Hindlimb muscle (tissue), 1 donor: Measurements from ENCODE around the gene C9orf50. TPM values are rescaled to one million over a fixed set of nuclear protein-coding genes. Genes with fewer than 3 reads are reported as not detected.
A peak's percentile ranks its signal among the peaks of the same experiment; 100 is the strongest.
"Not testable (repeated sequence)": the region's sequence is repeated elsewhere in the genome, so short reads cannot be mapped to it uniquely, and the experiment has no call there.

Source experiments
- DNase-seq: peaks from one replicate; pipeline ENCODE4 v3.0.0-alpha.2; 2013
- polyA plus RNA-seq: library from polyadenylated mRNA; unstranded; fragments of 120-200 nt; gene quantifications from one replicate; pipeline ENCODE4 v1.2.1, GENCODE V29; 2013; ENCODE audit not compliant: insufficient read length

The C9orf50 gene
- polyA plus RNA-seq = 0.26 TPM

GRCh38 chr9:129620669-129621295 is at the start of gene C9orf50:
TSS of gene C9orf50 (minus strand) at chr9:129621101. CDS start at chr9:129620574, 527 bp downstream.
- DNase-seq = no peak

GRCh38 chr9:129669946-129670345 is 49.0 kb upstream of the C9orf50 start:
- DNase-seq = no peak

GRCh38 chr9:129669141-129669718 is 48.3 kb upstream of the C9orf50 start:
- DNase-seq = no peak

GRCh38 chr9:129667850-129668249 is 46.9 kb upstream of the C9orf50 start:
- DNase-seq = no peak

GRCh38 chr9:129667378-129667777 is 46.5 kb upstream of the C9orf50 start:
- DNase-seq = no peak

- DNase-seq = no peak
Observed at GRCh38 chr9:129666575-129666974, 45.7 kb upstream of the C9orf50 start.

- no peak for DNase-seq
Observed at GRCh38 chr9:129665814-129666520, 45.1 kb upstream of the C9orf50 start.

GRCh38 chr9:129665389-129665775 is 44.5 kb upstream of the C9orf50 start, which contains the start of gene PRRX2:
TSS of gene PRRX2 (plus strand) at chr9:129665647. CDS start at chr9:129665868, 221 bp downstream.
- DNase-seq = peak; percentile 77

- DNase-seq = no peak
Observed at GRCh38 chr9:129664746-129665388, 44.0 kb upstream of the C9orf50 start.

GRCh38 chr9:129662239-129662638 is 41.3 kb upstream of the C9orf50 start:
- DNase-seq = not testable (repeated sequence)

GRCh38 chr9:129661029-129661428 is 40.1 kb upstream of the C9orf50 start:
- no peak for DNase-seq

- DNase-seq = no peak
Observed at GRCh38 chr9:129656795-129657390, 36.0 kb upstream of the C9orf50 start.

GRCh38 chr9:129655696-129656095 is 34.8 kb upstream of the C9orf50 start:
- no peak for DNase-seq

GRCh38 chr9:129655154-129655553 is 34.3 kb upstream of the C9orf50 start:
- no peak for DNase-seq

- DNase-seq = no peak
Observed at GRCh38 chr9:129654554-129655040, 33.7 kb upstream of the C9orf50 start.

GRCh38 chr9:129653823-129654553 is 33.1 kb upstream of the C9orf50 start:
- DNase-seq = no peak

GRCh38 chr9:129650680-129651235 is 29.9 kb upstream of the C9orf50 start:
- DNase-seq = no peak

GRCh38 chr9:129649726-129650679 is 29.1 kb upstream of the C9orf50 start:
- no peak for DNase-seq

GRCh38 chr9:129648764-129649115 is 27.8 kb upstream of the C9orf50 start:
- no peak for DNase-seq

GRCh38 chr9:129648092-129648763 is 27.3 kb upstream of the C9orf50 start:
- no peak for DNase-seq
